ENCODE data around the gene DHRS13.
A peak's percentile ranks its signal among the peaks of the same experiment; 100 is the strongest.
"Not testable (repeated sequence)": the region's sequence is repeated elsewhere in the genome, so short reads cannot be mapped to it uniquely, and the experiment has no call there.

The DHRS13 gene

GRCh38 chr17:28882154-28882895 lies 20.6 kb downstream of the DHRS13 start:
- DNase-seq (ENCODE audit: low spot score) = no peak

- DNase-seq (ENCODE audit: low spot score) = no peak
These were observed 21.3 kb downstream of the DHRS13 start for GRCh38 chr17:28881533-28882056.

- no peak for DNase-seq (ENCODE audit: low spot score)
These were observed 22.3 kb downstream of the DHRS13 start for GRCh38 chr17:28880572-28880945.

- no peak for DNase-seq (ENCODE audit: low spot score)
These were observed 22.9 kb downstream of the DHRS13 start for GRCh38 chr17:28879886-28880571.

- peak; percentile 57 for DNase-seq (ENCODE audit: low spot score)
These were observed 23.9 kb downstream of the DHRS13 start for GRCh38 chr17:28878981-28879380.

GRCh38 chr17:28878158-28878910 lies 24.5 kb downstream of the DHRS13 start:
- DNase-seq (ENCODE audit: low spot score) = no peak

GRCh38 chr17:28877150-28877711 lies 25.6 kb downstream of the DHRS13 start:
- not testable (repeated sequence) for DNase-seq (ENCODE audit: low spot score)

- DNase-seq (ENCODE audit: low spot score) = no peak
These were observed 26.9 kb downstream of the DHRS13 start for GRCh38 chr17:28875848-28876550.

GRCh38 chr17:28874750-28875149 lies 28.1 kb downstream of the DHRS13 start:
- DNase-seq (ENCODE audit: low spot score) = no peak

- DNase-seq (ENCODE audit: low spot score) = no peak
These were observed 29.0 kb downstream of the DHRS13 start for GRCh38 chr17:28873839-28874238.

- no peak for DNase-seq (ENCODE audit: low spot score)
These were observed 31.8 kb downstream of the DHRS13 start for GRCh38 chr17:28871056-28871579.

GRCh38 chr17:28867276-28867675 lies 35.6 kb downstream of the DHRS13 start:
- no peak for DNase-seq (ENCODE audit: low spot score)

GRCh38 chr17:28865946-28866752 lies 36.7 kb downstream of the DHRS13 start:
- DNase-seq (ENCODE audit: low spot score) = no peak

GRCh38 chr17:28864991-28865849 lies 37.7 kb downstream of the DHRS13 start:
- no peak for DNase-seq (ENCODE audit: low spot score)

- no peak for DNase-seq (ENCODE audit: low spot score)
These were observed 38.9 kb downstream of the DHRS13 start for GRCh38 chr17:28863953-28864352.

- DNase-seq (ENCODE audit: low spot score) = no peak
These were observed 40.3 kb downstream of the DHRS13 start for GRCh38 chr17:28862561-28862960.

GRCh38 chr17:28861393-28862203 lies 41.3 kb downstream of the DHRS13 start:
- no peak for DNase-seq (ENCODE audit: low spot score)

- no peak for DNase-seq (ENCODE audit: low spot score)
These were observed 42.5 kb downstream of the DHRS13 start for GRCh38 chr17:28860363-28860808.

Data from GM03348 (cell line).